H9 (cell line): Measurements from ENCODE around the gene MINAR2. TPM values are rescaled to one million over a fixed set of nuclear protein-coding genes. Genes with fewer than 3 reads are reported as not detected.

Experiments
- DNase-seq: peaks from one replicate; pipeline ENCODE4 v3.0.0-alpha.2; 2017
- H2AFZ ChIP-seq: one replicate; pipeline ENCODE4 v1.6.1; 2013; ENCODE audit warnings: mild to moderate bottlenecking, low read length, control low read depth, moderate library complexity
- H2AK5ac ChIP-seq: 2 replicates; pipeline ENCODE4 v1.6.1; 2013; ENCODE audit warnings: low read length, control low read depth, mixed read lengths; ENCODE audit not compliant: insufficient read length
- H2BK120ac ChIP-seq: one replicate; pipeline ENCODE4 v1.6.1; 2013; ENCODE audit warnings: low read depth, mild to moderate bottlenecking, low read length, control low read depth, inconsistent platforms; ENCODE audit not compliant: poor library complexity, severe bottlenecking
- H2BK12ac ChIP-seq: 2 replicates; pipeline ENCODE4 v1.6.1; 2013; ENCODE audit warnings: low read length, control low read depth, mixed read lengths, low read depth; ENCODE audit not compliant: insufficient read length
- H2BK15ac ChIP-seq: 2 replicates; pipeline ENCODE4 v1.6.1; 2013; ENCODE audit warnings: low read depth, low read length, control low read depth
- H2BK20ac ChIP-seq: one replicate; pipeline ENCODE4 v1.6.1; 2013; ENCODE audit warnings: low read depth, mild to moderate bottlenecking, low read length, control low read depth, inconsistent platforms; ENCODE audit not compliant: poor library complexity, severe bottlenecking
- H2BK5ac ChIP-seq: 2 replicates; pipeline ENCODE4 v1.6.1; 2013; ENCODE audit warnings: low read length, control low read depth, mixed read lengths; ENCODE audit not compliant: insufficient read length
- H3K14ac ChIP-seq: 2 replicates; pipeline ENCODE4 v1.6.1; 2013; ENCODE audit warnings: low read length, control low read depth; ENCODE audit not compliant: insufficient read depth
- H3K18ac ChIP-seq: 2 replicates; pipeline ENCODE4 v1.6.1; 2013; ENCODE audit warnings: low read depth, mild to moderate bottlenecking, mixed read lengths, low read length, control low read depth; ENCODE audit not compliant: insufficient read length
- H3K23ac ChIP-seq: 2 replicates; pipeline ENCODE4 v1.6.1; 2013; ENCODE audit warnings: low read length, control low read depth, mixed read lengths, low read depth; ENCODE audit not compliant: insufficient read length
- H3K23me2 ChIP-seq: 2 replicates; pipeline ENCODE4 v1.6.1; 2013; ENCODE audit warnings: low read depth, mild to moderate bottlenecking, mixed read lengths, low read length, control low read depth; ENCODE audit not compliant: insufficient read length, poor library complexity, severe bottlenecking
- H3K27ac ChIP-seq: 2 replicates; pipeline ENCODE4 v1.5.1; 2013; ENCODE audit warnings: low read length, control low read depth, mixed read lengths, low read depth; ENCODE audit not compliant: insufficient read length
- H3K27me3 ChIP-seq: 2 replicates; pipeline ENCODE4 v1.6.1; 2013; ENCODE audit warnings: low read length, control low read depth, inconsistent platforms; ENCODE audit not compliant: insufficient read depth
- H3K4ac ChIP-seq: 2 replicates; pipeline ENCODE4 v1.6.1; 2013; ENCODE audit warnings: low read depth, mild to moderate bottlenecking, control low read depth, inconsistent platforms, low read length, moderate library complexity
- H3K4me1 ChIP-seq: 2 replicates; pipeline ENCODE4 v1.6.1; 2013; ENCODE audit warnings: low read length, control low read depth, inconsistent platforms; ENCODE audit not compliant: insufficient read depth
- H3K4me2 ChIP-seq: 2 replicates; pipeline ENCODE4 v1.6.1; 2013; ENCODE audit warnings: low read length, control low read depth, mixed read lengths; ENCODE audit not compliant: insufficient read length, insufficient read depth
- H3K56ac ChIP-seq: 2 replicates; pipeline ENCODE4 v1.6.1; 2013; ENCODE audit warnings: low read depth, mild to moderate bottlenecking, mixed read lengths, low read length, control low read depth; ENCODE audit not compliant: insufficient read length
- H3K79me1 ChIP-seq: 2 replicates; pipeline ENCODE4 v1.6.1; 2013; ENCODE audit warnings: low read depth, mild to moderate bottlenecking, moderate library complexity, low read length, control low read depth, inconsistent platforms; ENCODE audit not compliant: insufficient read depth, poor library complexity, severe bottlenecking
- H3K79me2 ChIP-seq: 2 replicates; pipeline ENCODE4 v1.6.1; 2013; ENCODE audit warnings: low read length, control low read depth, inconsistent platforms; ENCODE audit not compliant: insufficient read depth
- H3K9ac ChIP-seq: 2 replicates; pipeline ENCODE4 v1.6.1; 2013; ENCODE audit warnings: low read length, control low read depth, mixed read lengths; ENCODE audit not compliant: insufficient read length; ENCODE audit errors: extremely low read depth
- H3K9me3 ChIP-seq: one replicate; pipeline ENCODE4 v1.6.1; 2013; ENCODE audit warnings: low read depth, low read length, inconsistent platforms; ENCODE audit not compliant: control insufficient read depth
- H3T11ph ChIP-seq: one replicate; pipeline ENCODE4 v1.6.1; 2013; ENCODE audit warnings: mild to moderate bottlenecking, low read length, control low read depth, inconsistent platforms
- H4K20me1 ChIP-seq: one replicate; pipeline ENCODE4 v1.6.1; 2013; ENCODE audit not compliant: control insufficient read depth, insufficient read length, insufficient read depth
- H4K5ac ChIP-seq: 2 replicates; pipeline ENCODE4 v1.6.1; 2013; ENCODE audit warnings: low read depth, mild to moderate bottlenecking, mixed read lengths, low read length, control low read depth; ENCODE audit not compliant: insufficient read length
- H4K8ac ChIP-seq: replicated peaks from 2 replicates; pipeline ENCODE4 v1.6.1; 2013; ENCODE audit warnings: low read length, control low read depth, mixed read lengths, low read depth; ENCODE audit not compliant: insufficient read length
- H4K91ac ChIP-seq: 2 replicates; pipeline ENCODE4 v1.6.1; 2013; ENCODE audit warnings: low read depth, mild to moderate bottlenecking, moderate library complexity, mixed read lengths, low read length, control low read depth; ENCODE audit not compliant: insufficient read length
- H3K27ac Mint-ChIP-seq, 3 experiments: 2 replicates in 2 of 3; 3 replicates in 1 of 3; pipeline ENCODE4 v1.8.0; 2020 to 2021; ENCODE audit warnings: mixed read lengths in 3 of 3, mild to moderate bottlenecking in 1 of 3, moderate library complexity in 1 of 3
- H3K27me3 Mint-ChIP-seq: 2 replicates; pipeline ENCODE4 v1.8.0; 2021; ENCODE audit warnings: low read depth, mild to moderate bottlenecking, moderate library complexity, mixed read lengths
- H3K36me3 Mint-ChIP-seq, 3 experiments: 2 replicates in 2 of 3; 3 replicates in 1 of 3; pipeline ENCODE4 v1.8.0; 2020 to 2021; ENCODE audit warnings: low read depth in 3 of 3, mixed read lengths in 3 of 3; ENCODE audit not compliant: insufficient read depth in 1 of 3
- H3K4me1 Mint-ChIP-seq, 2 experiments: 2 replicates each; pipeline ENCODE4 v1.8.0; 2020; ENCODE audit warnings: mixed read lengths in 2 of 2
- H3K4me3 Mint-ChIP-seq, 2 experiments: 2 replicates in 1 of 2; 3 replicates in 1 of 2; pipeline ENCODE4 v1.8.0; 2020 to 2021; ENCODE audit warnings: mild to moderate bottlenecking in 2 of 2, mixed read lengths in 2 of 2, moderate library complexity in 1 of 2
- H3K9me3 Mint-ChIP-seq, 2 experiments: 2 replicates in 1 of 2; 3 replicates in 1 of 2; pipeline ENCODE4 v1.8.0; 2020; ENCODE audit warnings: mild to moderate bottlenecking in 2 of 2, mixed read lengths in 2 of 2, moderate library complexity in 1 of 2
- total RNA-seq: library from RNA; stranded (reverse); gene quantifications from 2 replicates; pipeline ENCODE4 v1.2.1, GENCODE V29; 2021
- TF ChIP-seq, protein P1 (sequence below): fragments of 200-600 bp; sonication (generic); conservative IDR thresholded peaks from 3 replicates; pipeline ENCODE4 v1.8.0; 2021; ENCODE audit warnings: antibody characterized with exemption, mild to moderate bottlenecking

The MINAR2 gene
- total RNA-seq, 1 experiment from 2014 or later, result 0.09 TPM

DNA sequence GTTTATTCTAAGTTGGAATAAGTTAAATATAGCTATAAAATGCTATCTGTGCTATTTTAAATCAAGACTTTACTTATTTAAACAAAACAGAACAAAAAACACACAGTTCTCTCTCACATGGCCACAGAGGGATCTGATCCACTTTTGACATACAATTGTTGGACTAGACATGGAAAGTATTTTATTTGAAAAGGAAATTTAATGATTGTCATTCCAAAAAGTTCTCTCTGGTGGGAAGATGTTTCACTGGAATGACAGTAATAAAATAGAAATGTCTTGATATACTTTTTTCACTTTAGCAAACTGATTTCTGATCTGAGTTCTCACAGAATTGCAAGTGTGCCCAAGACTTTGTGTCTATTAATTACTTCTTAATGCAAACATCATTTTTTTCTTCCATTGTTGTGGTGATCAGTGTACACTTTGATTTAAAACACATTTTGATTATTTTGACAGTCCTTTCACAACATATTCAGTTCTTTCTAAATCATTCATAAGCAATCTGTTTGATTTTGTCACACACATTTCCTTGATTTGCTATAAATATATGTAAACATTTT lies 30.1 kb upstream of the MINAR2 start:
- Histone ChIP-seq H2BK120ac (no peak overlapping the region), H2AFZ (no peak overlapping the region), H3K79me1 (no peaks in the 10 kb centered on the region), H4K91ac (no peak overlapping the region), H2AK5ac (no peak overlapping the region), H3K14ac (no peak overlapping the region), H4K8ac (no peak overlapping the region), H2BK15ac (no peak overlapping the region), H3K23me2 (no peaks in the 10 kb centered on the region), H3T11ph (no peak overlapping the region), H3K4me1 (no peaks in the 10 kb centered on the region), H3K27me3 (no peaks in the 10 kb centered on the region), H3K9ac (no peak overlapping the region), H3K27ac (no peak overlapping the region), H3K23ac (no peak overlapping the region), H3K9me3 (no peaks in the 10 kb centered on the region), H3K56ac (no peak overlapping the region), H3K4me2 (no peak overlapping the region), H2BK12ac (no peak overlapping the region), H4K5ac (no peak overlapping the region), H4K20me1 (no peaks in the 10 kb centered on the region), H3K79me2 (no peaks in the 10 kb centered on the region), H2BK5ac (no peak overlapping the region), H2BK20ac (no peak overlapping the region), H3K4ac (no peak overlapping the region), H3K18ac (no peak overlapping the region)
- Mint-ChIP-seq H3K27ac (no peak overlapping the region), H3K9me3 (peaks cover 0 to 2% of the 10 kb centered on the region in 2 experiments; a peak in 2 of 5 replicates), H3K27me3 (no peaks in the 10 kb centered on the region), H3K4me3 (no peak overlapping the region), H3K4me1 (peaks cover 10 to 13% of the 10 kb centered on the region in 2 experiments), H3K36me3 (peaks cover 8 to 21% (median 19%) of the 10 kb centered on the region in 3 experiments)
- TF ChIP-seq, protein P1, sequence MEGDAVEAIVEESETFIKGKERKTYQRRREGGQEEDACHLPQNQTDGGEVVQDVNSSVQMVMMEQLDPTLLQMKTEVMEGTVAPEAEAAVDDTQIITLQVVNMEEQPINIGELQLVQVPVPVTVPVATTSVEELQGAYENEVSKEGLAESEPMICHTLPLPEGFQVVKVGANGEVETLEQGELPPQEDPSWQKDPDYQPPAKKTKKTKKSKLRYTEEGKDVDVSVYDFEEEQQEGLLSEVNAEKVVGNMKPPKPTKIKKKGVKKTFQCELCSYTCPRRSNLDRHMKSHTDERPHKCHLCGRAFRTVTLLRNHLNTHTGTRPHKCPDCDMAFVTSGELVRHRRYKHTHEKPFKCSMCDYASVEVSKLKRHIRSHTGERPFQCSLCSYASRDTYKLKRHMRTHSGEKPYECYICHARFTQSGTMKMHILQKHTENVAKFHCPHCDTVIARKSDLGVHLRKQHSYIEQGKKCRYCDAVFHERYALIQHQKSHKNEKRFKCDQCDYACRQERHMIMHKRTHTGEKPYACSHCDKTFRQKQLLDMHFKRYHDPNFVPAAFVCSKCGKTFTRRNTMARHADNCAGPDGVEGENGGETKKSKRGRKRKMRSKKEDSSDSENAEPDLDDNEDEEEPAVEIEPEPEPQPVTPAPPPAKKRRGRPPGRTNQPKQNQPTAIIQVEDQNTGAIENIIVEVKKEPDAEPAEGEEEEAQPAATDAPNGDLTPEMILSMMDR, result no peak
- no peak for DNase-seq
